ENCODE results near the gene CYP19A1. TPM values are rescaled to one million over a fixed set of nuclear protein-coding genes. Genes with fewer than 3 reads are reported as not detected.

The CYP19A1 gene
- total RNA-seq, 2 experiments from 2014 or later = not detected

GRCh38 chr15:51377038-51377786 lies 38.8 kb upstream of the CYP19A1 start:
- peaks cover 7% of the 10 kb centered on the region for H3K27me3 Mint-ChIP-seq
- H3K27ac Mint-ChIP-seq = no peak overlapping the region
- intact Hi-C loops (cut with micrococcal nuclease) = no loop called here
- ATAC-seq (no peak), DNase-seq (no peak)
- CTCF ChIA-PET = interaction anchor here (3.6 kb wide), 1 partner anchor 214 kb away, joined by 18 read pairs; no protein-coding TSS in a partner anchor
- H3K4me1 Mint-ChIP-seq (ENCODE audit: low read depth) = no peaks in the 10 kb centered on the region
- H3K9me3 Mint-ChIP-seq = no peaks in the 10 kb centered on the region
- H3K36me3 Mint-ChIP-seq (ENCODE audit: low read depth) = no peaks in the 10 kb centered on the region
- POLR2A ChIA-PET = interaction anchor here (0.5 to 0.7 kb wide), 3 partner anchors 8 to 744 kb away, joined by 3 to 4 read pairs (median 3); no protein-coding TSS in a partner anchor
- no peak for TF ChIP-seq CTCF (IDR thresholded peaks at IDR 0.05)
- H3K4me3 Mint-ChIP-seq = no peak overlapping the region

GRCh38 chr15:51375966-51376640 lies 37.7 kb upstream of the CYP19A1 start:
- CTCF ChIA-PET = interaction anchor here (3.6 kb wide), 1 partner anchor 213 kb away, joined by 18 read pairs; no protein-coding TSS in a partner anchor
- ATAC-seq = no peak
- H3K27ac Mint-ChIP-seq = no peak overlapping the region

GRCh38 chr15:51374131-51374530 lies 35.7 kb upstream of the CYP19A1 start:
- TF ChIP-seq CTCF (IDR thresholded peaks at IDR 0.05) = no peak
- Mint-ChIP-seq H3K4me3 (no peak overlapping the region), H3K9me3 (no peaks in the 10 kb centered on the region), H3K27ac (no peak overlapping the region), H3K27me3 (no peaks in the 10 kb centered on the region), H3K4me1 (ENCODE audit: low read depth) (no peaks in the 10 kb centered on the region), H3K36me3 (ENCODE audit: low read depth) (no peaks in the 10 kb centered on the region)
- POLR2A ChIA-PET = no interaction called here
- DNase-seq (no peak), ATAC-seq (no peak)
- CTCF ChIA-PET = interaction anchor here (1.2 to 3.6 kb wide), 2 partner anchors 181 to 211 kb away, joined by 4 to 18 read pairs; no protein-coding TSS in a partner anchor
- intact Hi-C loops (cut with micrococcal nuclease) = no loop called here

More at GRCh38 chr15:51375966-51376640, 37.7 kb upstream of the CYP19A1 start:
- Mint-ChIP-seq H3K27me3 (no peaks in the 10 kb centered on the region), H3K36me3 (ENCODE audit: low read depth) (no peaks in the 10 kb centered on the region), H3K4me1 (ENCODE audit: low read depth) (no peaks in the 10 kb centered on the region), H3K9me3 (no peaks in the 10 kb centered on the region), H3K4me3 (no peak overlapping the region)
- no peak for TF ChIP-seq CTCF (IDR thresholded peaks at IDR 0.05)
- DNase-seq = no peak
- intact Hi-C loops (cut with micrococcal nuclease) = no loop called here
- POLR2A ChIA-PET = interaction anchor here (0.7 kb wide), 1 partner anchor 9 kb away, joined by 4 read pairs; no protein-coding TSS in a partner anchor

GRCh38 chr15:51371266-51371665 lies 32.9 kb upstream of the CYP19A1 start:
- H3K4me3 Mint-ChIP-seq = no peak overlapping the region
- H3K4me1 Mint-ChIP-seq (ENCODE audit: low read depth) = no peaks in the 10 kb centered on the region
- no peaks in the 10 kb centered on the region for H3K9me3 Mint-ChIP-seq
- ATAC-seq = no peak
- DNase-seq = no peak
- no peaks in the 10 kb centered on the region for H3K27me3 Mint-ChIP-seq
- intact Hi-C loops (cut with micrococcal nuclease) = no loop called here
- TF ChIP-seq CTCF (IDR thresholded peaks at IDR 0.05) = no peak
- H3K27ac Mint-ChIP-seq = no peak overlapping the region
- POLR2A ChIA-PET = interaction anchor here (0.6 kb wide), 1 partner anchor 186 kb away, joined by 3 read pairs; no protein-coding TSS in a partner anchor
- CTCF ChIA-PET = interaction anchor here (2.9 kb wide), 1 partner anchor 208 kb away, joined by 10 read pairs; no protein-coding TSS in a partner anchor
- no peaks in the 10 kb centered on the region for H3K36me3 Mint-ChIP-seq (ENCODE audit: low read depth)

GRCh38 chr15:51369451-51369761 lies 31.0 kb upstream of the CYP19A1 start:
- ChIA-PET CTCF (interaction anchor here (2.1 to 2.9 kb wide), 2 partner anchors 11 to 206 kb away, joined by 7 to 10 read pairs; no protein-coding TSS in a partner anchor), POLR2A (no interaction called here)
- Mint-ChIP-seq H3K27ac (no peak overlapping the region), H3K9me3 (no peaks in the 10 kb centered on the region), H3K36me3 (ENCODE audit: low read depth) (no peaks in the 10 kb centered on the region), H3K4me3 (no peak overlapping the region), H3K4me1 (ENCODE audit: low read depth) (no peaks in the 10 kb centered on the region), H3K27me3 (no peaks in the 10 kb centered on the region)
- DNase-seq (no peak), ATAC-seq (no peak)
- TF ChIP-seq CTCF (IDR thresholded peaks at IDR 0.05) = no peak
- intact Hi-C loops (cut with micrococcal nuclease) = no loop called here

Measured in activated CD8-positive, alpha-beta T cell treated with anti-CD3 and anti-CD28 coated beads for 36 hours (primary cell).